Activated T-helper 1 cell treated with anti-CD3 and anti-CD28 coated beads, Interleukin-12 subunit alpha, Interleukin-12 subunit beta, Interleukin-2, Interleukin-4 antibody, amounts not matched to agents 30 ng/mL and 10 ng/mL and 1 ng/mL, durations not matched to agents 14 hours and 24 hours and 36 hours (primary cell): ENCODE results near the gene HLTF. TPM values are rescaled to one million over a fixed set of nuclear protein-coding genes. Genes with fewer than 3 reads are reported as not detected.

ENCODE experiments used
- DNase-seq: peaks from one replicate; pipeline ENCODE4 v3.0.0; 2021; ENCODE audit warnings: low spot score
- H3K27ac Mint-ChIP-seq: one replicate; pipeline ENCODE4 v1.8.0; 2021; ENCODE audit warnings: mild to moderate bottlenecking, mixed read lengths
- H3K27me3 Mint-ChIP-seq: one replicate; pipeline ENCODE4 v1.8.0; 2022; ENCODE audit warnings: mild to moderate bottlenecking, moderate library complexity, mixed read lengths; ENCODE audit not compliant: insufficient read depth
- H3K36me3 Mint-ChIP-seq: one replicate; pipeline ENCODE4 v1.8.0; 2021; ENCODE audit warnings: low read depth, mixed read lengths
- H3K4me1 Mint-ChIP-seq: one replicate; pipeline ENCODE4 v1.8.0; 2021; ENCODE audit warnings: low read depth, mixed read lengths
- H3K4me3 Mint-ChIP-seq: one replicate; pipeline ENCODE4 v1.8.0; 2021; ENCODE audit warnings: mild to moderate bottlenecking, moderate library complexity, mixed read lengths
- H3K9me3 Mint-ChIP-seq: one replicate; pipeline ENCODE4 v1.8.0; 2021; ENCODE audit warnings: mixed read lengths
- intact Hi-C: fragments of 100-400 bp; cut with micrococcal nuclease; formaldehyde crosslinking; loops from one replicate; pipeline ENCODE4 v1.15.1; 2024
- total RNA-seq: library from RNA; stranded (reverse); gene quantifications from 2 replicates; pipeline ENCODE4 v1.2.3, GENCODE V29; 2022

HLTF gene
- total RNA-seq, 1 donor from 2014 or later = 19.7 TPM

DNA sequence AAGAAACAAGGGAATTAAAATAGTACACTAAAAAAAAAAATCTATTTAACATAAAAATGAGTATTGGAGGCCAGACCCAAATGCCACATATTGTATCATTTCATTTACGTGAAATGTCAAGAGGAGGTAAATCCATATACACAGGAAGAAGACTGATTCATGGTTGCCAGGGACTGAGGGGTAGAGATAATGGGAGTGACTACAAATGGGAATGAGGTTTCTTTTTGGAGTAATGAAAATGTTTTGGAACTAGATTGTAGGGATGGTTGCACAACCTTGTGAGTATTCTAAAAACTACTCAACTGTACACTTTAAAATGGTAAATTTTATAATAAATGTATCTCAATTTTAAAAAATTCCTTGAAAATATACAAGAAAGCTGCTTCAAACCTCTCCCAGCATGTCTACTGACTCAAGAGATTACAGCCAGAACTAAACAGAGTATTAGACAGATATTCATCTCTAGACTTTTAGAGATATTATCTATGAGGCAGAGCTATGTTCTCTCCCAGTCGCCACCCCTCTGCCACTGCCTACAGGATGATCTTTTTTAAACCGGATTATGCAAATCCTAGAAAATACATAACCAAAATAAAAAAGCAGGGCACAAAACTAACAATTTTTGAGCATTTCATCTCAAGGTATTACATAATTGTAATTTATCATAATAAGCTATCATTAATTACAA, 6.2 kb downstream of the HLTF start:
- no peaks in the 10 kb centered on the region for H3K9me3 Mint-ChIP-seq
- H3K36me3 Mint-ChIP-seq = peaks cover 7% of the 10 kb centered on the region
- H3K27ac Mint-ChIP-seq = no peak overlapping the region
- H3K4me1 Mint-ChIP-seq = peaks cover 13% of the 10 kb centered on the region
- H3K4me3 Mint-ChIP-seq = no peak overlapping the region
- DNase-seq = no peak
- H3K27me3 Mint-ChIP-seq = no peaks in the 10 kb centered on the region
- intact Hi-C loops = no loop called here

DNA sequence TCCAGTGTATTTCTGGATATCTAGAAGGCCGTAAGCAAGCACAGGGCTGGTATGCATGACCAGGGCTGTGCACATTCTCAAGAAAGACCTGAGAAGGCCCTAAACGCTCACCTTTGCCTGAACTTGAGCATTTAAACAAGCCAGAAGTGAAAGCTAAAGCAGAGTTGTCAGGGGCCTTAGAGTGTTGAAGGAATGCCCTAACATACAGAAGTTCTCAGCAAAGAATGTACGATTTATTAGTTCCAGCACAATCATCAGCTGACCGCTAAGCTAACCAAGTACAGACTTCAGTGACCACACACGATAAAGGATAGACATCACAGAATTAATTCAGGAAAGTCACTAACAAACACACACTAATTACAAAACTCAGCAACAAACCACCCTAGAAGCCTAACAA, 8.7 kb downstream of the HLTF start:
- no peak for DNase-seq
- H3K27me3 Mint-ChIP-seq = no peaks in the 10 kb centered on the region
- no peak overlapping the region for H3K27ac Mint-ChIP-seq
- H3K4me3 Mint-ChIP-seq = no peak overlapping the region
- H3K4me1 Mint-ChIP-seq = no peaks in the 10 kb centered on the region
- peaks cover 5% of the 10 kb centered on the region for H3K36me3 Mint-ChIP-seq
- no peaks in the 10 kb centered on the region for H3K9me3 Mint-ChIP-seq
- intact Hi-C loops = no loop called here

GRCh38 chr3:149067883-149068282, 18.4 kb downstream of the HLTF start:
- Mint-ChIP-seq H3K36me3 (peaks cover 11% of the 10 kb centered on the region), H3K27me3 (no peaks in the 10 kb centered on the region), H3K27ac (no peak overlapping the region), H3K4me3 (no peak overlapping the region), H3K9me3 (no peaks in the 10 kb centered on the region), H3K4me1 (no peaks in the 10 kb centered on the region)
- no peak for DNase-seq
- intact Hi-C loops = no loop called here

DNA sequence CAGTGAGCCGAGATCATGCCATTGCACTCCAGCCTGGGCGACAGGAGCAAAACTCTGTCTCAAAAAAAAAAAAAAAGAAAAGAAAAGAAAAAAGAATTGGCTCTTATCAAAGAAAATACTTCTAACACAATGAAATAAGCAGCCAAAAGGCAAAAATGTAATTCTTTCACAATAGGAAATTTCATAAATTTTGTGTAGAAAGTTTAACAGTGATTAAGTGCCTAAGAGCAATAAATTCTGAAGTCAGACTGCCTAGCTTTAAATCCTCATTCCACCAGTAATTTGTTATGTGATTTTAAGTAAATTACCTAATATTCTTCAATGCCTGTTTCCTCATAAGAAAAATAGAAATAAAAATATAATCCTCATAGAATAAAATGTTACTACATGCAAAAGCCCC, 24.6 kb downstream of the HLTF start:
- H3K4me1 Mint-ChIP-seq = no peaks in the 10 kb centered on the region
- no peak overlapping the region for H3K4me3 Mint-ChIP-seq
- no peaks in the 10 kb centered on the region for H3K9me3 Mint-ChIP-seq
- H3K27ac Mint-ChIP-seq = no peak overlapping the region
- H3K36me3 Mint-ChIP-seq = peaks cover 23% of the 10 kb centered on the region
- intact Hi-C loops = no loop called here
- DNase-seq = no peak
- H3K27me3 Mint-ChIP-seq = no peaks in the 10 kb centered on the region

DNA sequence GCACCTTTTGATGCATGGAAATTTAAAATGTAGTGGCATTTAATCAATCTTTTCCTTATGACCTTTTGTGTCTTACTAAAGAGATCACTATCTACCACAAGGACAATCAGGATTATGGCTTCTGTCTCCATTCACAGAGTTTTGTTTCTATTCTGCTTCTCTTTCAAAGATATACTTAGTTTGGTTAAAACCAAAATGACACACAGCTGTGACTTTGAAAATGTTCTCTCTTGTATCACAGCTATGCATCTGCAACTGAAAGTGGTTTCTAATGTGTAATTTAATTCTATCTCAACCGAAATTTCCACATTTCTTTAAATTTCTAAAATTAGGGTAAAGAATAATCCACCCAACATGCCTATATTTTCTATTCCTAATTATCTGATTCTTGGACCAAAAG, 27.7 kb downstream of the HLTF start:
- DNase-seq = no peak
- Mint-ChIP-seq H3K9me3 (no peaks in the 10 kb centered on the region), H3K36me3 (peaks cover 33% of the 10 kb centered on the region)

GRCh38 chr3:149058198-149058597, 28.1 kb downstream of the HLTF start:
- H3K36me3 Mint-ChIP-seq = peaks cover 36% of the 10 kb centered on the region
- H3K27me3 Mint-ChIP-seq = no peaks in the 10 kb centered on the region
- no peak for DNase-seq
- H3K4me1 Mint-ChIP-seq = no peaks in the 10 kb centered on the region
- no peak overlapping the region for H3K4me3 Mint-ChIP-seq
- H3K9me3 Mint-ChIP-seq = peaks cover 2% of the 10 kb centered on the region
- intact Hi-C loops = loop anchor here (2.0 kb wide), 1 partner anchor 13 kb away; no protein-coding TSS in a partner anchor
- no peak overlapping the region for H3K27ac Mint-ChIP-seq

More for the DNA sequence above, 27.7 kb downstream of the HLTF start:
- no peaks in the 10 kb centered on the region for H3K27me3 Mint-ChIP-seq
- intact Hi-C loops = loop anchor here (2.0 kb wide), 1 partner anchor 14 kb away; no protein-coding TSS in a partner anchor
- H3K4me1 Mint-ChIP-seq = no peaks in the 10 kb centered on the region
- no peak overlapping the region for H3K27ac Mint-ChIP-seq
- no peak overlapping the region for H3K4me3 Mint-ChIP-seq

GRCh38 chr3:149055575-149055974, 30.8 kb downstream of the HLTF start:
- no peaks in the 10 kb centered on the region for H3K27me3 Mint-ChIP-seq
- no peak for DNase-seq
- H3K9me3 Mint-ChIP-seq = peaks cover 12% of the 10 kb centered on the region
- peaks cover 41% of the 10 kb centered on the region for H3K36me3 Mint-ChIP-seq
- H3K4me3 Mint-ChIP-seq = no peak overlapping the region
- H3K27ac Mint-ChIP-seq = no peak overlapping the region
- intact Hi-C loops = no loop called here
- H3K4me1 Mint-ChIP-seq = no peaks in the 10 kb centered on the region

GRCh38 chr3:149044339-149045083, 41.8 kb downstream of the HLTF start:
- Mint-ChIP-seq H3K36me3 (peaks cover 29% of the 10 kb centered on the region), H3K27ac (no peak overlapping the region), H3K4me3 (peak overlapping the region; percentile 9), H3K27me3 (no peaks in the 10 kb centered on the region), H3K4me1 (peaks cover 28% of the 10 kb centered on the region), H3K9me3 (no peaks in the 10 kb centered on the region)
- intact Hi-C loops = loop anchor here (2.0 to 5.0 kb wide), 2 partner anchors 14 to 203 kb away; no protein-coding TSS in a partner anchor
- no peak for DNase-seq

DNA sequence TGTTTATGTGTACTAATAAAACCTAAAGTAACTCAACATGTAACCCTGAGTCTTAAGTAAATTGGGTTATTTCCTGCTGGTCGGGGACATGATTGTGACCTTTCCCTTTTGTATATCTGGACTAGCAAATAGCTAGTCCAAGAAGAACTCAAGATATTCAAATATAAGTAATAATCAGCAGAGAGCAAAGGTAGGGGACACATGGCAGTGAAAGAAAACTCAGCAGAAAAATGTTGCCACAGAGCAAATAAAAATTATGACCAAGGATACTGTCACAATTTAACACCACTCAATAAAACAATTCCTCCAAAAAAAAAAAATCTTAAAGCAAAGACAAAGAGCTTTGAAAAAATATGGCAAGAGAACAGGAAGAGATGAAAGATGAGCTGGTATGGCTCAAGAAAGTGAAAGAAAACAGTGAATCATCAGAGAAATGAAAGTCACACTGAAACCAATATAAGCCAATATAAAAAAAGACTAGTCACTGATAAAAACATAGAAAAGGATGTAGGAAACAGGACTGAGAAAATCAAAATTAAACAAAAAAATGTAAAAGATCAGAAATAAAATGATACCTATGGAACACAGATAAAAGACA, 43.4 kb downstream of the HLTF start:
- Mint-ChIP-seq H3K36me3 (peaks cover 30% of the 10 kb centered on the region), H3K9me3 (no peaks in the 10 kb centered on the region), H3K4me3 (peak overlapping the region; percentile 1), H3K4me1 (peaks cover 28% of the 10 kb centered on the region), H3K27me3 (no peaks in the 10 kb centered on the region), H3K27ac (peak overlapping the region; percentile 7)
- intact Hi-C loops = loop anchor here (1.0 to 5.0 kb wide), 4 partner anchors 34 to 204 kb away; partner anchors contain the start of gene GYG1
- no peak for DNase-seq

DNA sequence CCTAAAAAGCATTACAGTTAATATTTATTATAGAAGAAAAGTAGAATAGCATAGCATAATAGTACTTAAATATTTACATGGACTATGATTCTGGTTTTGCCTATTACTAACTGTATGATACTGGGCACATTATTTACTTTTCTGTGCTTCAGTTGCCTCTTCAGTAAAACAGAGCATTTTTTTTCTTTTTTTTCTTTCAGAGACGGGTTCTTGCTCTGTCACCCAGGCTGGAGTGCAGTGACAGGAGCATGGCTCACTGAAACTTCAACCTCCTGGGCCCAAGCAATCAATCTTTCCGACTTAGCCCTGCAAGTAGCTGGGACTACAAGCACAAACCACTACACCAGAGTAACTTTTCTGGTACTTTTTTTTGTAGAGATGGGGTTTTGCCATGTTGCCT, 48.0 kb downstream of the HLTF start:
- no peaks in the 10 kb centered on the region for H3K27me3 Mint-ChIP-seq
- intact Hi-C loops = no loop called here
- H3K9me3 Mint-ChIP-seq = no peaks in the 10 kb centered on the region
- no peak for DNase-seq
- peaks cover 20% of the 10 kb centered on the region for H3K36me3 Mint-ChIP-seq
- H3K27ac Mint-ChIP-seq = no peak overlapping the region
- no peak overlapping the region for H3K4me3 Mint-ChIP-seq
- H3K4me1 Mint-ChIP-seq = peaks cover 17% of the 10 kb centered on the region

DNA sequence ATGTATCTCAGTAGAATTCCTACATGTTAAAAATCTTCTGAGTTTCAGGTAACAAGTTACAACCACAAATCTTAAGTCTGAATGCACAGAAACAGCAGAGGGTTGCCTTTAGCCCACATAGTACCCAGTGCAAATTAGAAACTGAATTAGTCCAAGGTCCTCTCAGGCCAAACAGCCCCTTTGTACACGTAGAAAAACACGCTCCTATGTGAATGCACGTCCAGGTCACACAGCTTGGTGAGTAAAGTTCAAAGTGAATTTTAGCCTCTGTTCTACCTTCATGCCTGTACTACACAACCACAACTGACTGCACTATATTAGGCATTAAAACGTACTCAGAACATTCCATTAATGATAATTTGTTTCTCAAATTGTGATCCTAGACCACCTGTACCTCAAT, 48.6 kb downstream of the HLTF start:
- no peaks in the 10 kb centered on the region for H3K27me3 Mint-ChIP-seq
- H3K4me1 Mint-ChIP-seq = peaks cover 10% of the 10 kb centered on the region
- intact Hi-C loops = no loop called here
- DNase-seq = no peak
- H3K36me3 Mint-ChIP-seq = peaks cover 20% of the 10 kb centered on the region
- H3K9me3 Mint-ChIP-seq = no peaks in the 10 kb centered on the region
- H3K27ac Mint-ChIP-seq = no peak overlapping the region
- no peak overlapping the region for H3K4me3 Mint-ChIP-seq

GRCh38 chr3:149031096-149031495, 55.2 kb downstream of the HLTF start:
- Mint-ChIP-seq H3K4me3 (no peak overlapping the region), H3K27ac (no peak overlapping the region), H3K4me1 (peaks cover 9% of the 10 kb centered on the region), H3K36me3 (peaks cover 29% of the 10 kb centered on the region), H3K27me3 (no peaks in the 10 kb centered on the region), H3K9me3 (no peaks in the 10 kb centered on the region)
- DNase-seq = no peak
- intact Hi-C loops = no loop called here

- Mint-ChIP-seq H3K36me3 (peaks cover 47% of the 10 kb centered on the region), H3K4me3 (no peak overlapping the region), H3K27me3 (no peaks in the 10 kb centered on the region), H3K9me3 (peaks cover 8% of the 10 kb centered on the region), H3K4me1 (peaks cover 10% of the 10 kb centered on the region), H3K27ac (no peak overlapping the region)
- intact Hi-C loops = no loop called here
- no peak for DNase-seq
Measured at GRCh38 chr3:149026718-149027117, 59.6 kb downstream of the HLTF start.
